ENCODE measurements around the gene ZNF273. TPM values are rescaled to one million over a fixed set of nuclear protein-coding genes. Genes with fewer than 3 reads are reported as not detected.
"Not testable (repeated sequence)": the region's sequence is repeated elsewhere in the genome, so short reads cannot be mapped to it uniquely, and the experiment has no call there.

Gene ZNF273
- total RNA-seq, result 22.5 TPM
- 4.6 TPM for polyA plus RNA-seq

DNA sequence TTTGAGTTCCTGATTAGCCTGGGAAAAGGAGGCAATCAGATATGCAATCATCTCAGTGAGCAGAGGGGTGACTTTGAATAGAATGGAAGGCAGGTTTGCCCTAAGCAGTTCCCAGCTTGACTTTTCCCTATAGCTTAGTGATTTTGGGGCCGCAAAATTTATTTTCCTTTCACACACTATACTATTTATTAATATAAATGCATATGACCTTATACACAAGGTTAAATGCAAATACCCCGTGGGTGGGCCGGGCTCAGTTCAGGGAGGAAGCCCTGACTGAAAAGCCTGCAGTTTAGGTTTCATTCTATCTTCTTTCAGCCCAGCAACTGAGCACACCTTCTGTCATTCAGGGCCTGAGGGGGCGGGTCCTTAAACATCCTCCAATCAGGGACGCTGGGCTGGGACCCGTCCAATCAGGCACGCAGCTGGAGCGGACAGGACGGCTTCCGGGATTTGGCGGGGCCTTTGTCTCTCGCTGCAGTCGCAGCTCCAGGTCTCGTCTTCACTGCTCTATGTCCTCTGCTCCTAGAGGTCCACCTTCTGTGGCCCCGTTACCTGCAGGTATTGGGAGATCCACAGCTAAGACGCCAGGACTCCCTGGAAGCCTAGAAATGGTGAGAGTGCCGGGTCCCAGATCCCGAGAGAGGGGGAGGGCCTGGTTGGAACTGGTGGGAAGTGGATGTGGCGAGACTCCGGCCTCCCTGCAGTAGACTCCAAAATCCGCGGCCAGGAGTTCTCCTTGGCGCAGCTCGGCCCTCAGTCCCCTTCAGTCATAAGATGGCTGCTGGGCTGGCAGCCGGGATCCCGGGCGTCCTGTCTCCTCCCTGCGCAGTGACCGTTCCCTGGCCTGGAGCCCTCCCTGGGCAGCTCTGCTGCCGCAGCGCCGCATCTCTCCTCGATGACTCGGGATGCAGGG, at the start of gene ZNF273:
Gene ZNF273, plus strand, starts transcription at position 468 of the 916 bp plus-strand sequence. Its CDS starts 45 bp downstream, at position 513.
- peak within 1 kb of the TSS; percentile 76 for H3K4me3 ChIP-seq (ENCODE audit: low read depth, low read length)
- H3K4me1 ChIP-seq (ENCODE audit: insufficient read depth), result no peaks in the 10 kb centered on the region
- under 1% methylated on average over 34 of the region's 34 CpGs for WGBS
- no peaks in the 10 kb centered on the region for H3K36me3 ChIP-seq (ENCODE audit: insufficient read depth)
- DNase-seq (ENCODE audit: extremely low spot score), result peak; percentile 84
- no peak within 1 kb of the TSS for H3K27ac ChIP-seq (ENCODE audit: low read depth)

GRCh38 chr7:64853679-64854078, 49.4 kb upstream of the ZNF273 start:
- WGBS, result 90% methylated on average over 4 of the region's 4 CpGs
- H3K27ac ChIP-seq (ENCODE audit: low read depth), result no peak overlapping the region
- H3K4me3 ChIP-seq (ENCODE audit: low read depth, low read length), result no peak overlapping the region
- no peak for DNase-seq (ENCODE audit: extremely low spot score)
- no peaks in the 10 kb centered on the region for H3K36me3 ChIP-seq (ENCODE audit: insufficient read depth)
- no peaks in the 10 kb centered on the region for H3K4me1 ChIP-seq (ENCODE audit: insufficient read depth)

- no peak for DNase-seq (ENCODE audit: extremely low spot score)
- WGBS, result 71% methylated on average over 1 of the region's 1 CpG
- no peaks in the 10 kb centered on the region for H3K4me1 ChIP-seq (ENCODE audit: insufficient read depth)
- no peak overlapping the region for H3K27ac ChIP-seq (ENCODE audit: low read depth)
- H3K36me3 ChIP-seq (ENCODE audit: insufficient read depth), result no peaks in the 10 kb centered on the region
- no peak overlapping the region for H3K4me3 ChIP-seq (ENCODE audit: low read depth, low read length)
Measured at GRCh38 chr7:64854969-64855368, 48.1 kb upstream of the ZNF273 start.

DNA sequence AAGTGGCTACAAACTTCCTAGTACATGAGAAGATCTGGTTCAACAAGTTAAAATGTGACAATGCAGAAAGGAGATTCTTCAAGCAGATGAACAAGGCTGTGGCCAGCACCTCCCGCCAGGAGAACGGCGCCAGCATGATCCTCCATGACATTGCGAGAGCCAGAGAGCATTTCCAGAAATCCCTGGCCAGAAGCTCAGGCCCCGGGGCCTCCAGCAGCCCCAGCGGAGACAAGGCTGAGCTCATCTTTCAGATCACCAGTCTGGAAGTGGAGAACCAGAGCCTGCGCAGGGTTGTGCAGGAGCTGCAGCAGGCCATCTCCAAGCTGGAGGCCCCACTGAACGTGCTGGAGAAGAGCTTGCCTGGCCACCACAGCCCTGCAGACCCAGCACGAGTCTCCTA, 40.1 kb upstream of the ZNF273 start:
- Histone ChIP-seq H3K36me3 (ENCODE audit: insufficient read depth) (no peaks in the 10 kb centered on the region), H3K4me3 (ENCODE audit: low read depth, low read length) (no peak overlapping the region), H3K27ac (ENCODE audit: low read depth) (no peak overlapping the region), H3K4me1 (ENCODE audit: insufficient read depth) (no peaks in the 10 kb centered on the region)
- WGBS, result 87% methylated on average over 9 of the region's 9 CpGs
- no peak for DNase-seq (ENCODE audit: extremely low spot score)

DNA sequence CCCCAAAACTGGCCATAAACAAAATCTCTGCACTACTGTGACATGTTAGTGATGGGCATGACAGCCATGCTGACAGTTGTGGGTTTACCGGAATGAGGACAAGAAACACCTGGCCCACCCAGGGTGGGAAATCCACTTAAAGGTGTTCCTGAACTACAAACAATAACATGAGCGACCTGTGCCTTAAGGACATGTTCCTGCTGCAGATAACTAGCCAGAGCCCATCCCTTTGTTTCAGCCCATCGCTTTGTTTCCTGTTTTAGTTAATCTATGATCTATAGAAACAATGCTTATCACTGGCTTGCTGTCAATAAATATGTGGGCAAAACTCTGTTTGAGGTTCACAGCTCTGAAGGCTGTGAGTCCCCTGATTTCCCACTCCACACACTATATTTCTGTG, 39.5 kb upstream of the ZNF273 start:
- not testable (repeated sequence) for H3K4me3 ChIP-seq (ENCODE audit: low read depth, low read length); DNase-seq (ENCODE audit: extremely low spot score); H3K4me1 ChIP-seq (ENCODE audit: insufficient read depth); H3K27ac ChIP-seq (ENCODE audit: low read depth); H3K36me3 ChIP-seq (ENCODE audit: insufficient read depth)
- WGBS, result 90% methylated on average over 3 of the region's 3 CpGs

DNA sequence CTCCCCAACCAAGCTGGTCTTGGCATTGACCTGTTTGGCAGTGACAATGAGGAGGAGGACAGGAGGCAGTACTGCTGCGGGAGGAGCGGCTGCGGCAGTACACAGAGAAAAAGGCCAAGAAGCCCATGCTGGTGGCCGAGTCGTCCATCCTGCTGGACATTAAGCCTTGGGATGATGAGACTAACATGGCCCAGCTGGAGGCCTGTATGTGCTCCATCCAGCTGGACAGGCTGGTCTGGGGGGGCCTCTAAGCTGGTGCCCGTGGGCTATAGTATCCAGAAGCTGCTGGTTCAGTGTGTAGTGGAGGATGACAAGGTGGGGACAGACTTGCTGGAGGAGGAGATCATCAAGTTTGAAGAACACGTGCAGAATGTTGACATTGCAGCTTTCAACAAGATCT, 39.1 kb upstream of the ZNF273 start:
- no peaks in the 10 kb centered on the region for H3K4me1 ChIP-seq (ENCODE audit: insufficient read depth)
- no peak overlapping the region for H3K4me3 ChIP-seq (ENCODE audit: low read depth, low read length)
- WGBS, result 79% methylated on average over 7 of the region's 7 CpGs
- H3K36me3 ChIP-seq (ENCODE audit: insufficient read depth), result no peaks in the 10 kb centered on the region
- DNase-seq (ENCODE audit: extremely low spot score), result no peak
- no peak overlapping the region for H3K27ac ChIP-seq (ENCODE audit: low read depth)

GRCh38 chr7:64867863-64868440, 35.1 kb upstream of the ZNF273 start:
- Histone ChIP-seq H3K4me3 (ENCODE audit: low read depth, low read length) (no peak overlapping the region), H3K4me1 (ENCODE audit: insufficient read depth) (no peaks in the 10 kb centered on the region), H3K27ac (ENCODE audit: low read depth) (no peak overlapping the region), H3K36me3 (ENCODE audit: insufficient read depth) (no peaks in the 10 kb centered on the region)
- no peak for DNase-seq (ENCODE audit: extremely low spot score)
- 92% methylated on average over 18 of the region's 18 CpGs for WGBS

DNA sequence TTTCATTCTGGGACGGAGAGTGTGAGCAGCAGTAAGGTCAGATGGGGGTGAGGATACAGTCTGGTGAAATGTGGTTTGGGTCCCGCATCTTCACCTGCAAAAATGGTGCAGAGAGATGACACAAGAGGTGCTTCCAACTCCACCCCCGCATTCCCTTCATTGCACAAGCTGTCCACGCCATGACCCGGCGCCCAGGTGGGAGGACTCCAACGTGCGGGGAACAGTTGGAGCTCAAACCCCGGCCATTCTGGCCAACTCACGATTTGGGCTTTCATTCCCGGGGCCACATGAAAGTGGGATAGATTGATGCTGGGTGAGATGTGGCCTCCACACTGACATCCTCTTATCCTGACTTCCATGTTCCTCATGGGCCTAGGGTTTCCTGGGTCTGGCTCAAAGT, 34.6 kb upstream of the ZNF273 start:
- no peak overlapping the region for H3K27ac ChIP-seq (ENCODE audit: low read depth)
- WGBS, result 91% methylated on average over 11 of the region's 11 CpGs

GRCh38 chr7:64869121-64869725, 33.9 kb upstream of the ZNF273 start:
- Histone ChIP-seq H3K4me1 (ENCODE audit: insufficient read depth) (no peaks in the 10 kb centered on the region), H3K27ac (ENCODE audit: low read depth) (no peak overlapping the region), H3K4me3 (ENCODE audit: low read depth, low read length) (no peak overlapping the region), H3K36me3 (ENCODE audit: insufficient read depth) (no peaks in the 10 kb centered on the region)
- 72% methylated on average over 8 of the region's 8 CpGs for WGBS
- no peak for DNase-seq (ENCODE audit: extremely low spot score)

More for the DNA sequence above, 34.6 kb upstream of the ZNF273 start:
- DNase-seq (ENCODE audit: extremely low spot score), result no peak
- no peaks in the 10 kb centered on the region for H3K36me3 ChIP-seq (ENCODE audit: insufficient read depth)
- no peaks in the 10 kb centered on the region for H3K4me1 ChIP-seq (ENCODE audit: insufficient read depth)
- H3K4me3 ChIP-seq (ENCODE audit: low read depth, low read length), result no peak overlapping the region

GRCh38 chr7:64869912-64870562, 33.0 kb upstream of the ZNF273 start:
- Histone ChIP-seq H3K4me1 (ENCODE audit: insufficient read depth) (no peaks in the 10 kb centered on the region), H3K4me3 (ENCODE audit: low read depth, low read length) (no peak overlapping the region), H3K36me3 (ENCODE audit: insufficient read depth) (no peaks in the 10 kb centered on the region), H3K27ac (ENCODE audit: low read depth) (no peak overlapping the region)
- DNase-seq (ENCODE audit: extremely low spot score), result no peak
- WGBS, result 94% methylated on average over 32 of the region's 32 CpGs

- Histone ChIP-seq H3K27ac (ENCODE audit: low read depth) (no peak overlapping the region), H3K4me1 (ENCODE audit: insufficient read depth) (no peaks in the 10 kb centered on the region), H3K36me3 (ENCODE audit: insufficient read depth) (no peaks in the 10 kb centered on the region), H3K4me3 (ENCODE audit: low read depth, low read length) (no peak overlapping the region)
- DNase-seq (ENCODE audit: extremely low spot score), result no peak
- 95% methylated on average over 13 of the region's 13 CpGs for WGBS
Measured at GRCh38 chr7:64870656-64871055, 32.4 kb upstream of the ZNF273 start.

DNA sequence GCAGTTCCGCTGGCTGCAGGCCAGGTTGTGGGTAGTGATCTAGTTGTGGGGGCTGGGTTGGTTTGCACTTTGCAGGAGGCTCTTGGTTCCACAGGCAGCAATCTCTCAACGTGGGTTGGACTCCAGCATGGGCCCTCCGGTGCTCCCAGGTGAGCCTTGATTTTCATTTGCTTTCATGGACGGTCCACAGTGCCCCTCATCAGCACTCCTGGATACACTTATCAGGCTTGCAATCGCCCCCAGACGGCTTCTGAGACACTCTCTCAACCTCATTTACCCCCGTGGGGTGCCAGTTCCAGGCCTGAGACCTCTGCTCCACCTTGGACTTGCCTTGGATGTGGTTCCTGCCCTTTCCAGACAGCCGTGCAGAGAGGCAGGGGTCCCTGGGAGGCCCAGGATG, 31.3 kb upstream of the ZNF273 start:
- 70% methylated on average over 8 of the region's 8 CpGs for WGBS
- H3K4me1 ChIP-seq (ENCODE audit: insufficient read depth), result no peaks in the 10 kb centered on the region
- no peaks in the 10 kb centered on the region for H3K36me3 ChIP-seq (ENCODE audit: insufficient read depth)
- no peak overlapping the region for H3K27ac ChIP-seq (ENCODE audit: low read depth)
- H3K4me3 ChIP-seq (ENCODE audit: low read depth, low read length), result no peak overlapping the region
- DNase-seq (ENCODE audit: extremely low spot score), result no peak

- no peak for DNase-seq (ENCODE audit: extremely low spot score)
- no peak overlapping the region for H3K4me3 ChIP-seq (ENCODE audit: low read depth, low read length)
- H3K4me1 ChIP-seq (ENCODE audit: insufficient read depth), result no peaks in the 10 kb centered on the region
- H3K27ac ChIP-seq (ENCODE audit: low read depth), result no peak overlapping the region
- H3K36me3 ChIP-seq (ENCODE audit: insufficient read depth), result no peaks in the 10 kb centered on the region
- WGBS, result 92% methylated on average over 36 of the region's 36 CpGs
Measured at GRCh38 chr7:64872351-64873154, 30.5 kb upstream of the ZNF273 start.
